Stimulated activated naive CD8-positive, alpha-beta T cell treated with anti-CD3 and anti-CD28 coated beads, Interleukin-15, amount 100 ng/mL, for 72 hours (primary cell): ENCODE data around the gene ACTN2.

ENCODE experiments used
- ATAC-seq: fragments of 150-1000 bp; cut with Tn5 transposase; 2 replicates; pipeline ENCODE4 v1.10.0; 2021; ENCODE audit warnings: mild to moderate bottlenecking, moderate library complexity
- DNase-seq, 2 donors: peaks; one replicate each; pipeline ENCODE4 v3.0.0; 2021 to 2022
- H3K27ac Mint-ChIP-seq, 2 donors: one replicate each; pipeline ENCODE4 v1.8.0; 2022; ENCODE audit warnings: mild to moderate bottlenecking in 2 of 2, mixed read lengths in 2 of 2, moderate library complexity in 2 of 2
- H3K27me3 Mint-ChIP-seq: one replicate; pipeline ENCODE4 v1.8.0; 2022; ENCODE audit warnings: mixed read lengths
- H3K4me1 Mint-ChIP-seq: one replicate; pipeline ENCODE4 v1.8.0; 2022; ENCODE audit warnings: mild to moderate bottlenecking, mixed read lengths
- H3K4me3 Mint-ChIP-seq, 2 donors: one replicate each; pipeline ENCODE4 v1.8.0; 2022; ENCODE audit warnings: mild to moderate bottlenecking in 2 of 2, mixed read lengths in 2 of 2, moderate library complexity in 1 of 2
- H3K9me3 Mint-ChIP-seq, 2 donors: one replicate each; pipeline ENCODE4 v1.8.0; 2022; ENCODE audit warnings: mixed read lengths in 2 of 2

The ACTN2 gene

GRCh38 chr1:236802264-236802663 is 116.0 kb downstream of the ACTN2 start:
- peak overlapping the region; percentile 4 to 50 for H3K4me3 Mint-ChIP-seq
- DNase-seq (no peak), ATAC-seq (no peak)
- peak overlapping the region; percentile 36 to 91 for H3K27ac Mint-ChIP-seq
- H3K9me3 Mint-ChIP-seq, result no peaks in the 10 kb centered on the region
- H3K27me3 Mint-ChIP-seq, result no peaks in the 10 kb centered on the region
- peaks cover 51% of the 10 kb centered on the region for H3K4me1 Mint-ChIP-seq

- ATAC-seq, result no peak
- no peaks in the 10 kb centered on the region for H3K27me3 Mint-ChIP-seq
- no peak for DNase-seq
- H3K27ac Mint-ChIP-seq, result no peak overlapping the region
- no peaks in the 10 kb centered on the region for H3K9me3 Mint-ChIP-seq
- H3K4me3 Mint-ChIP-seq, result no peak overlapping the region
- peaks cover 46% of the 10 kb centered on the region for H3K4me1 Mint-ChIP-seq
Observed at GRCh38 chr1:236806634-236807033, 120.3 kb downstream of the ACTN2 start.

GRCh38 chr1:236808005-236808404 is 121.7 kb downstream of the ACTN2 start:
- Mint-ChIP-seq H3K9me3 (no peaks in the 10 kb centered on the region), H3K27me3 (no peaks in the 10 kb centered on the region), H3K4me3 (no peak overlapping the region), H3K27ac (no peak overlapping the region), H3K4me1 (peaks cover 33% of the 10 kb centered on the region)
- ATAC-seq, result no peak
- DNase-seq, result no peak

GRCh38 chr1:236808564-236809130 is 122.3 kb downstream of the ACTN2 start:
- ATAC-seq (no peak), DNase-seq (no peak)
- H3K27ac Mint-ChIP-seq, result no peak overlapping the region
- H3K4me1 Mint-ChIP-seq, result peaks cover 27% of the 10 kb centered on the region
- H3K27me3 Mint-ChIP-seq, result no peaks in the 10 kb centered on the region
- H3K9me3 Mint-ChIP-seq, result no peaks in the 10 kb centered on the region
- no peak overlapping the region for H3K4me3 Mint-ChIP-seq

GRCh38 chr1:236809148-236809547 is 122.8 kb downstream of the ACTN2 start:
- no peak for DNase-seq
- Mint-ChIP-seq H3K4me3 (no peak overlapping the region), H3K27me3 (no peaks in the 10 kb centered on the region), H3K27ac (peak overlapping the region in 1 of 2 donors; percentile 59), H3K4me1 (peaks cover 27% of the 10 kb centered on the region), H3K9me3 (no peaks in the 10 kb centered on the region)
- no peak for ATAC-seq

GRCh38 chr1:236810018-236810417 is 123.7 kb downstream of the ACTN2 start:
- peak overlapping the region in 1 of 2 donors; percentile 8 for H3K4me3 Mint-ChIP-seq
- DNase-seq (no peak), ATAC-seq (peak; percentile 66)
- H3K4me1 Mint-ChIP-seq, result peaks cover 24% of the 10 kb centered on the region
- peak overlapping the region in 1 of 2 donors; percentile 57 for H3K27ac Mint-ChIP-seq
- no peaks in the 10 kb centered on the region for H3K9me3 Mint-ChIP-seq
- H3K27me3 Mint-ChIP-seq, result no peaks in the 10 kb centered on the region

- ATAC-seq (no peak), DNase-seq (no peak)
- Mint-ChIP-seq H3K9me3 (no peaks in the 10 kb centered on the region), H3K4me3 (no peak overlapping the region), H3K27ac (no peak overlapping the region), H3K27me3 (no peaks in the 10 kb centered on the region), H3K4me1 (peaks cover 26% of the 10 kb centered on the region)
Observed at GRCh38 chr1:236812334-236813030, 126.2 kb downstream of the ACTN2 start.
